Posterior cingulate gyrus (tissue), 11 donors: ENCODE measurements around the gene PKHD1.
A peak's percentile ranks its signal among the peaks of the same experiment; 100 is the strongest.
"Not testable (repeated sequence)": the region's sequence is repeated elsewhere in the genome, so short reads cannot be mapped to it uniquely, and the experiment has no call there.

Experiments used
- DNase-seq, 10 donors: peaks; one replicate each; pipeline versions ENCODE4 v3.0.0 to v3.0.0-alpha.2; 2020 to 2021; ENCODE audit warnings: mixed read lengths in 3 of 10
- intact Hi-C: fragments of 100-400 bp; cut with DNase I; formaldehyde crosslinking; loops from one replicate; pipeline ENCODE4 v1.15.1; 2023

Gene PKHD1

GRCh38 chr6:51996296-51996947 is 91.0 kb downstream of the PKHD1 start:
- no peak for DNase-seq

DNA sequence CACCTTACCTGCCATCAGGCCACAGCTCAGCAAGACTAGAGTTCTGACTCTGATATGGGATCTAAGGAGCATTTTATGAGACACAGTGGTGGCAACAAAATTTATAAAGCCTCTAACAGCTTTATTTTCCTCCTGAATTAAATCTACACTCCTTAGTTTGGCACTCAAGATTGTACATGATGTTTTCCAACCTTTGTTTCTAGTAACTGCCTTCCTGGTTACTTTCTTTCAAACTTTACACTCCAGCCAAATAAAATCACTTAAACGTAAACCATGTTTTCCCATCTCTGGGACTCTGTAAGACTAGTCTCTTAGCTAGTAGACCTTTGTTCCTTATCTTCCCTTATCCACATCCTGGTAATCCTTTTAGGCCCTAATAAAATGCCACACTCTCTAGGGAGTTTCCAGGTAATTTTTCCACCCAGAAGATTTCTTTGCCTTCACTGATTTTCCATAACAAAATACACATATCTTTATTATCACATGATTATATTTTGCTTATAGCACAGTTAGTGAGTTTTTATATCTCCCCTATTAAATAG is 92.1 kb downstream of the PKHD1 start:
- intact Hi-C loops = no loop called here
- no peak for DNase-seq

More at GRCh38 chr6:51996296-51996947, 91.0 kb downstream of the PKHD1 start:
- intact Hi-C loops = no loop called here

DNA sequence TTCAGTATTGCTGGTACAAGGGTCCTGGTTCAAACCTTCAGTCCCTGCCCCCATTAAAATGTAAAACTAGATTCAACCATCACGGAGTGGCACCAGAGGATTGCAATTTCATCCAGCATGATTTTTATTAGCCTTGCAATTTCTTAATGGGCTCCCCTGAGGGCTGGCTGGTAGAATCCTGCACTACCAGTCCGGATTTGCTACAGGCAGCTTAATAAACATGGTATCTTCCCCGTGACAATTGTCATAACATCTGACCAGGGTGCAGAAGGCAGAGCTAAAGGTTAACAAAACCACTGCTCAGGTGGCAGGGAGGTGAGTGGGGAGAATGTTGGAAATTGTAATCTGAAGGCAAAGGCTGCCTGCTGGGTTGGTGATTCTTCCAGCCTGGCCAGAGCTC is 94.5 kb downstream of the PKHD1 start:
- intact Hi-C loops = no loop called here

GRCh38 chr6:51989789-51990188 is 97.6 kb downstream of the PKHD1 start:
- no peak for DNase-seq
- intact Hi-C loops = no loop called here

More for the DNA sequence above, 94.5 kb downstream of the PKHD1 start:
- no peak for DNase-seq

- DNase-seq = no peak
- intact Hi-C loops = no loop called here
Observed at GRCh38 chr6:51986864-51987263, 100.5 kb downstream of the PKHD1 start.

DNA sequence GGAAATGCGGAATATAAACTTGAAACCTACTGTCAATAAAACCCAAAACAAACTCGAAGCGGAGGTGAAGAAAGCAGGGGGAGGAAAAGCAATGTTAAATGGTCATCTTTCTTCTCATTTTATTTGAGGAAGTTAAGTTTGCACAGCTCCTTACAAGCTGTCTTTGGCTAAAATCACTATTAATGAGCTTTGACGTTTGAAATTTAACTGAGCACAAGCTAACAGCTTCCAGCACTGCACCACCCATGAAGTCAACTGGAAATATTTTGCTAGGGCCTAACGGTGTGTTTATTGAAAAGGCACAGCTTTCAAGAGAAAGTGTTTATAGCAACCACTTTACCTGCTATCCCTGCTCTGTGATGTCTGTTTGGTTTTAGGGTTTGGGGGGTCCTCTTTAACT is 103.8 kb downstream of the PKHD1 start:
- no peak for DNase-seq
- intact Hi-C loops = no loop called here

GRCh38 chr6:51982695-51983094 is 104.7 kb downstream of the PKHD1 start:
- DNase-seq, intact Hi-C loops: not testable (repeated sequence)

- intact Hi-C loops = no loop called here
- no peak for DNase-seq
Observed at GRCh38 chr6:51976374-51976773, 111.0 kb downstream of the PKHD1 start.

- no peak for DNase-seq
- intact Hi-C loops = no loop called here
Observed at GRCh38 chr6:51972659-51973058, 114.8 kb downstream of the PKHD1 start.

- no peak for DNase-seq
- intact Hi-C loops = no loop called here
Observed at GRCh38 chr6:51968265-51968664, 119.1 kb downstream of the PKHD1 start.

DNA sequence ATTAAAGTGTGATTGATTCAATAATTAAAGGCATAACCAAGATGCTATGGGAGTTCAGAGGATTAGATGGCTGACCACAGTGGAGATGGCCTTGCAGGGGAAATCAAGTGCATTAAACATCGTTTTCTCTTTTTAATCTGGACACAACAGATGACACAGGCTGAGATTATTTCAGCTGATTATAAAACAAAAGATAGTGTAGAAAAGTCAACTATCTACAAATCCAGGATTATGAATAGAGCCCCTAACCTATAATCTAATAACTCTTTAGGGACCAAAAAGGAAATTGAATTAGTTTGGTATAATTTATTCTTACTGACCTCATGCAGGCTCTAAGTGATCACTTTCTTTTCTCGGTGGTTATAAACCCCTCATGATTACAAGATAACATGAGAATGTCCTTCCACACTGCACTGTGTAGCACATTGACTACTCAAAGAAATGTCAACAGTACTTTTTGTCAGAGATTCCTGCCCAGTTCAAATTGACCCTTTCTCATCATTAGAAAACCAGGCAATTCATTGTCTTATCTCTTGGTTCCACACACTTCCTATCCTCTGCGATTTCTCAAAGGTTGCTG is 122.1 kb downstream of the PKHD1 start:
- DNase-seq = no peak
- intact Hi-C loops = no loop called here

GRCh38 chr6:51963980-51964379 is 123.4 kb downstream of the PKHD1 start:
- DNase-seq = no peak
- intact Hi-C loops = no loop called here

DNA sequence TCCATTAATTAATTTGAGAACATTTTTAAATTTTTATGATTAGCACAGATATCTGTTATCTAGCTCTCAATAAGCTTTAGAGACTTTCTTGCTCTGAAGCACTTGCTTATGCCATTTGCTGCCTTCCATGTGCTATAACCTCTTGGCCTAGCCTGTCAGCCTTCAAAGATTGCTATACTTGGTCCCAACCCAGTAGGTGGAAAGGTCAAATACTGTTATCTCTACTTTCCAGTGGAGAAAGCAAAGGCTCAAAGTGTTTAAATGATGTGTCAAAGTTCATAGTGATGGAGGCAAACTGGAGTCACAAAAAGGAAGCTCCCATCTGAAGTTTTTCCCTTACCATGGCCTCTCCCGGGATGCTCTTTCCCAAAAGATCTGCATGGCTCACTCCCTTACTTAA is 125.1 kb downstream of the PKHD1 start:
- intact Hi-C loops = no loop called here

DNA sequence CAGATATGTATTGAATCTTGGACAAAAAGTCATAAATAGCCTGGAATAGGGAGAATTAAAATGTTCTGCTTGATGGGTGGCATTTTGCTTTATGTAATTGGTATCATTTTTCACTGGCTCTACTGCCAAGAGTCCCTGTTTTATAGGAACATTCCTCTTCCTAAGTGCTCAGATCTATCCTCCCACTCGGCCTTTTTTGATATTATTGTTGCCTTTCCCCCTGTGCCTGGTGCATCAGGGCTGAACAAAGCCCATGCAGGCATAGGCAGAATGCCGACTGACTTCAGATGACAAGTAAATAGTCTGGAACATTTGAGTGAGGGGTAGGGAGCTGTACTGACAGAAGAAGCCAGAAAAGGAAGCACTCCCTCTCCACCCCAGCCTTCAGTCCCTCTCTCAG is 127.0 kb downstream of the PKHD1 start:
- intact Hi-C loops = no loop called here

More for the DNA sequence above, 125.1 kb downstream of the PKHD1 start:
- DNase-seq = no peak

GRCh38 chr6:51959744-51960383 is 127.5 kb downstream of the PKHD1 start:
- intact Hi-C loops = loop anchor here (1.0 kb wide), 1 partner anchor 105 kb away; no protein-coding TSS in a partner anchor

More for the DNA sequence above, 127.0 kb downstream of the PKHD1 start:
- DNase-seq = no peak

GRCh38 chr6:51954681-51955080 is 132.7 kb downstream of the PKHD1 start:
- intact Hi-C loops = no loop called here

More at GRCh38 chr6:51959744-51960383, 127.5 kb downstream of the PKHD1 start:
- peak; percentile 45 to 95 (median 72) for DNase-seq

DNA sequence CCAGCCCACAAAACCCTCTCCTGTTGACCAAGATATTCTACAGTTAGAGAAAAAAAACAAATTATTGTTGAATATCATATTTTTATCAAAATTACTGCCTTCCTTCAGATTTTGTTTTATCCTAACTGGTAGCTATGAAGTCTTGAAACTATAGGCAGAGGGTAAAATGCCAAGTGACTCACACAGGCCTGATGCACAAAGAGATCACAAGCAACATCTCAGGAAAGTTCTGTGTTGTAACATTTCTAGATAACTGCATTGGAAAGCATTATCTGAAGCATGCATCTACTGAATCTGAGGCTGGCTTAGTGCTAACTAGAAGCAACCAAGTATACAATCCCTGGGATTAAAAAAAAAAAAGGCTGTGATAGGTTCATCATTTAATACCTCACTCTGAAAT is 134.2 kb downstream of the PKHD1 start:
- no peak for DNase-seq
- intact Hi-C loops = no loop called here

More at GRCh38 chr6:51954681-51955080, 132.7 kb downstream of the PKHD1 start:
- DNase-seq = no peak

DNA sequence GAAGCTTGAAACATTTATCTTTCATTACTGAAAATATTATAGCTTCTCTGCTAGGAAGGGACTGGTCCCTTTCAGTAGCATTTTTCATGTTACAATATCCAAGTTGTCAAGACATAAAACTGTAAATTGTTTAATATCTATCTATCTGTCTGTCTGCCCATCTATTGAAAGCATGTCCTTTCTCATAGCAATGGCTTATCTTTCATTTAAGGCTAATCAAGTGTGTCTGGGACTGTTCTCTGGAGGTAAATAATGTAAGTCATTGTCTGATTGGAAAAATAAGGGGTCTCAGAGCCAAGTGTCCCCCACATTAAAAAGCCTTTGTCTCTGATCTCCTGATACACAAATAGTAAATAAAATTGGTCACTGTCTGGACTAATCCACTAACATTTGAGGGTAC is 135.5 kb downstream of the PKHD1 start:
- intact Hi-C loops = no loop called here
- DNase-seq = no peak

- DNase-seq = no peak
Observed at GRCh38 chr6:51949526-51949925, 137.9 kb downstream of the PKHD1 start.

DNA sequence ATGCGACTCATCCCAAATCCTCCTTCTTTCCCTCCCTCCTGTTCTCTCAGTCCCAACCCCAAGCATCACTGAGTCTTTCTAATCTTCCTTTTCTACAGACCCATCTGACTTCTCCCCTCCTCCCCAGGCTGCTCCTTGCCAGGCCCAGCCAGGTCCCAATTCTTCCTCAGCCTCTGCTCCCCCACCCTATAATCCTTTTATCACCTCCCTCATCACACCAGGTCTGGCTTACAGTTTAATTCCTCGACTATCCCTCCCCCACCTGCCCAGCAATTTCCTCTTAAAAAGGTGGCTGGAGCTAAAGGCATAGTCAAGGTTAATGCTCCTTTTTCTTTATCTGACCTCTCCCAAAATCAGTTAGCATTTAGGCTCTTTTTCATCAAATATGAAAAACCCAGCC is 147.7 kb downstream of the PKHD1 start:
- DNase-seq, intact Hi-C loops: not testable (repeated sequence)

More at GRCh38 chr6:51949526-51949925, 137.9 kb downstream of the PKHD1 start:
- intact Hi-C loops = no loop called here

DNA sequence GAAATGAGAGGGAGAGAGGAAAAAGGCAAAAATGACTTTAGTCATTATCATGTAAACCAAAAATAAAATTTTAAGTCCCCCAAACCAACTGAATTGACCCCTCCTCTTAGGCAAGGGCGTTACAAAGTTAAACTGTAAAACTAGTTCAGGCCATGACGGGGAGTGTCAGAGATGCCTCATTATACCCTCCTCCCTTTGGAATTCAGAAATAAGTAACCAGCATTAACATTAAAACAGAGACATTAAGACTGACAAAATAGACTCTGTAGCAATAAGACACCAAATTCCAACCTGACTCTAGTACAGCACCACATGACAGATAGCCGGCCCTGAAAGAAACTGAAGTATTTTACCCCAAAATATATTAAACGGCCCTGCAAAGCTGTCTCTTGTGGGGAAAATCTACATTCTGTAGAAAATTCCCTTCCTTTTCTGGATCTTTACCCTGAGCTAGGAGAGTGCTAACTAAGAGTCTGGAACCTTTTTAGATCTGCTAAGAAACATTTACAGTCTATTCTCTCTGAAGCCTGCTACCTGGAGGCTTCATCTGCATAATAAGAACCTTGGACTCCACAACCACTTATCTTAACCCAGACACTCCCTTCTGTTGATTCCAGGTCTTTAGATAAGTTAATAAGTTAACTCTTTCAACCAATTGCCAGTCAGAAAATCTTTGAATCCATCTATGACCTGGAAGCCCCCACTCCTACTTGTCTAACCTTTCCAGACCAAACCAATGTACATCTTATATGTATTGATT is 150.7 kb downstream of the PKHD1 start:
- no peak for DNase-seq
- intact Hi-C loops = no loop called here
